ENCODE data around the gene GPR39.

DNA sequence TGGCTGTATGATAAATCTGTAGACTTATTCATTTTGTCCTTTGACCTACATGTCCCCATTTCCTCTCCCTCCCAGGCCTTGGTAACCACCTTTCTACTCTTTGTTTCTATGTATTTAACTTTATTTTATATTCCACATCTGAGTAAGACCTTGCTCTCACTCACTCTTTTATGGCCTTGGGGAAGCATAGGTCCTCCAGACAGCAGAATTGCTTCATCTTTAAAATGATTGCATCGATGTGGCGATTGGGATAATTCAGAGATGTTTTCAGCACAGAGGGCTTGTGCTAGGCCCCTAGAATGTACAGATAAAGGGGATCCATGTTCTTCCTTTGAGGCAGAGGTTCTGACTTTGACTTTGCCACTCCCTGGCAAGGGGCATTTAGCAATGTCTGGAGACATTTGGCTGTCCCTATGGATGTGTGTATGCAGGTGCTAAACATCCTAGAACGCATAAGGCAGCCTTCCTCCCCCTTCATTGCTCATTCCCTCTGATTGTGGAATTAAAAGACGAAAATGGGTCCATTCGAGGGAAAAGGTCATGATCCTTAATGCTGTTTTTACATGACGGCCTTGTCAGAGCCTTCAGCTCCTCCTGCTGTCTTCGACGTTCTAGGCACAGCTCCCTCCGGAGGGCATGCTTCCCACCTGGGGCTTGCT lies 1.2 kb upstream of the GPR39 start:
- TF ChIP-seq CTCF (IDR thresholded peaks at IDR 0.05) (no peak), POLR2AphosphoS5 (IDR thresholded peaks at IDR 0.05; ENCODE audit: insufficient read depth in 1 of 2, low read depth in 1 of 2) (no peak), POLR2A (IDR thresholded peaks at IDR 0.05) (no peak)

Measured in vagina (tissue), 2 donors.